ENCODE results near the gene TMEM235.

The TMEM235 gene

GRCh38 chr17:78289802-78290363 lies 58.5 kb downstream of the TMEM235 start:
- Histone ChIP-seq H3K4me3 (ENCODE audit: low read depth, low read length) (no peak overlapping the region), H3K27me3 (no peaks in the 10 kb centered on the region), H3K4me1 (no peaks in the 10 kb centered on the region), H3K36me3 (no peaks in the 10 kb centered on the region), H3K9me3 (no peaks in the 10 kb centered on the region)
- peak; percentile 92 for TF ChIP-seq CTCF (IDR thresholded peaks at IDR 0.05; ENCODE audit: low read depth, low read length)
- DNase-seq: peak; percentile 79

Data from BE2C (cell line).